Keratinocyte (primary cell): Measurements from ENCODE around the gene PGS1. TPM values are rescaled to one million over a fixed set of nuclear protein-coding genes. Genes with fewer than 3 reads are reported as not detected.

Experiments
- DNase-seq: peaks from one replicate; pipeline ENCODE4 v3.0.0-alpha.2; 2011; ENCODE audit warnings: low read depth, missing footprints, low spot score
- FAIRE-seq: peaks from 2 replicates; lab custom pipeline; 2011; peaks lifted over from hg19 to GRCh38; lab: Jason Lieb, UNC
- H2AFZ ChIP-seq: 2 replicates; pipeline ENCODE4 v1.6.0; 2012; ENCODE audit warnings: low read length, control low read depth, inconsistent platforms; ENCODE audit not compliant: control insufficient read depth
- H3K27ac ChIP-seq: 2 replicates; pipeline ENCODE4 v1.5.1; 2011; ENCODE audit warnings: low read length; ENCODE audit not compliant: control insufficient read depth, insufficient read depth
- H3K27me3 ChIP-seq: 3 replicates; pipeline ENCODE4 v1.6.0; 2011; ENCODE audit warnings: low read length; ENCODE audit not compliant: control insufficient read depth, insufficient read depth; ENCODE audit errors: extremely low read depth
- H3K36me3 ChIP-seq, 2 experiments: 2 replicates in 1 of 2; 3 replicates in 1 of 2; pipeline ENCODE4 v1.5.1; 2011; ENCODE audit warnings: low read length in 2 of 2, mild to moderate bottlenecking in 1 of 2; ENCODE audit not compliant: control insufficient read depth in 2 of 2, insufficient read depth in 2 of 2; ENCODE audit errors: extremely low read depth in 1 of 2
- H3K4me1 ChIP-seq: 3 replicates; pipeline ENCODE4 v1.5.1; 2011; ENCODE audit warnings: low read length; ENCODE audit not compliant: control insufficient read depth, insufficient read depth; ENCODE audit errors: extremely low read depth
- H3K4me2 ChIP-seq: 3 replicates; pipeline ENCODE4 v1.6.0; 2011; ENCODE audit warnings: low read depth, low read length; ENCODE audit not compliant: control insufficient read depth, insufficient read depth; ENCODE audit errors: extremely low read depth
- H3K4me3 ChIP-seq, 3 experiments: fragments of 200-600 bp in 1 of 3; sonication (generic) in 1 of 3; 2 replicates in 2 of 3; 3 replicates in 1 of 3; pipeline ENCODE4 v1.5.1; 2011 to 2016; ENCODE audit warnings: low read length in 3 of 3, mild to moderate bottlenecking in 3 of 3, control low read depth in 2 of 3, inconsistent platforms in 1 of 3, low read depth in 1 of 3, mixed read lengths in 1 of 3, mixed run types in 1 of 3, moderate library complexity in 1 of 3; ENCODE audit not compliant: control insufficient read depth in 2 of 3, insufficient read depth in 2 of 3; ENCODE audit errors: extremely low read depth in 1 of 3
- H3K79me2 ChIP-seq: 2 replicates; pipeline ENCODE4 v1.6.0; 2012; ENCODE audit warnings: low read length; ENCODE audit not compliant: control insufficient read depth, insufficient read depth
- H3K9ac ChIP-seq: 3 replicates; pipeline ENCODE4 v1.6.0; 2011; ENCODE audit warnings: low read length; ENCODE audit not compliant: control insufficient read depth, insufficient read depth; ENCODE audit errors: extremely low read depth
- H3K9me1 ChIP-seq: 3 replicates; pipeline ENCODE4 v1.6.0; 2011; ENCODE audit warnings: low read length; ENCODE audit not compliant: control insufficient read depth, insufficient read depth; ENCODE audit errors: extremely low read depth
- H3K9me3 ChIP-seq: 2 replicates; pipeline ENCODE4 v1.5.1; 2012; ENCODE audit warnings: low read depth, low read length; ENCODE audit not compliant: control insufficient read depth
- H4K20me1 ChIP-seq: 3 replicates; pipeline ENCODE4 v1.6.0; 2011; ENCODE audit warnings: low read length; ENCODE audit not compliant: control insufficient read depth, insufficient read depth; ENCODE audit errors: extremely low read depth
- CTCF ChIP-seq, 3 experiments: IDR thresholded peaks in 1 of 3; conservative IDR thresholded peaks in 1 of 3; optimal IDR thresholded peaks in 1 of 3; 2 replicates in 2 of 3; 3 replicates in 1 of 3; pipeline versions ENCODE3 to v1.5.1; 2011; ENCODE audit warnings: low read length in 3 of 3, mild to moderate bottlenecking in 3 of 3, moderate library complexity in 2 of 3, control low read depth in 1 of 3, inconsistent platforms in 1 of 3; ENCODE audit not compliant: insufficient read depth in 2 of 3; ENCODE audit errors: extremely low read depth in 1 of 3
- EZH2 ChIP-seq: IDR thresholded peaks from one replicate; pipeline ENCODE4 v1.6.1; 2012; ENCODE audit warnings: inconsistent platforms, mild to moderate bottlenecking, low read length, moderate library complexity
- dilution Hi-C: fragments of 300-500 bp; cut with MboI; formaldehyde crosslinking; loops from one replicate; pipeline ENCODE4 v1.7.0; 2020; ENCODE audit warnings: low sequenced_read_pairs; ENCODE audit not compliant: extremely low pct_ligation_motif_present
- polyA plus RNA-seq, 5 experiments: library from polyadenylated mRNA; depleted of rRNA in 3 of 5; stranded (reverse) in 3 of 5; stranded (forward) in 1 of 5; unstranded in 1 of 5; fragments of >200 nt; gene quantifications; 1 replicate in 1 of 5; 2 replicates in 3 of 5; 3 replicates in 1 of 5; pipeline versions ENCODE4 v1.2.1 to v1.2.3, GENCODE V29; 2011 to 2012; ENCODE audit warnings: missing spikeins in 2 of 5, low read depth in 1 of 5, low replicate concordance in 1 of 5

The PGS1 gene
- polyA plus RNA-seq, 1 donor (not counting 4 experiments of a cell fraction or from before 2014, with no cell fraction given): 19.6 TPM

- Histone ChIP-seq H4K20me1 (peaks cover 17% of the 10 kb centered on the region), H3K4me3 (no peak overlapping the region), H3K27me3 (no peaks in the 10 kb centered on the region), H3K9ac (no peak overlapping the region), H2AFZ (no peak overlapping the region), H3K79me2 (peaks cover 64% of the 10 kb centered on the region), H3K4me2 (no peak overlapping the region), H3K4me1 (peaks cover 34% of the 10 kb centered on the region), H3K36me3 (peaks cover 24 to 50% of the 10 kb centered on the region in 2 experiments), H3K9me3 (no peaks in the 10 kb centered on the region), H3K9me1 (peaks cover 17% of the 10 kb centered on the region), H3K27ac (no peak overlapping the region)
- dilution Hi-C loops: no loop called here
- no peak for TF ChIP-seq CTCF (optimal IDR thresholded peaks at IDR 0.05 in 1 of 3, IDR thresholded peaks at IDR 0.05 in 1 of 3, conservative IDR thresholded peaks at IDR 0.05 in 1 of 3; ENCODE audit: extremely low read depth in 1 of 3, insufficient read depth in 2 of 3, low read length in 3 of 3)
- TF ChIP-seq EZH2: no peak
- FAIRE-seq (no peak), DNase-seq (no peak)
Observed at GRCh38 chr17:78394209-78394608, 15.8 kb downstream of the PGS1 start.

GRCh38 chr17:78395155-78395554 is 16.7 kb downstream of the PGS1 start:
- TF ChIP-seq EZH2 (no peak), CTCF (optimal IDR thresholded peaks at IDR 0.05 in 1 of 3, IDR thresholded peaks at IDR 0.05 in 1 of 3, conservative IDR thresholded peaks at IDR 0.05 in 1 of 3; ENCODE audit: extremely low read depth in 1 of 3, insufficient read depth in 2 of 3, low read length in 3 of 3) (no peak)
- Histone ChIP-seq H3K9me3 (no peaks in the 10 kb centered on the region), H3K36me3 (peaks cover 29 to 57% of the 10 kb centered on the region in 2 experiments), H2AFZ (no peak overlapping the region), H3K79me2 (peaks cover 54% of the 10 kb centered on the region), H3K4me3 (no peak overlapping the region), H3K27ac (no peak overlapping the region), H4K20me1 (peaks cover 21% of the 10 kb centered on the region), H3K4me2 (no peak overlapping the region), H3K9ac (no peak overlapping the region), H3K4me1 (peaks cover 36% of the 10 kb centered on the region), H3K27me3 (no peaks in the 10 kb centered on the region), H3K9me1 (peaks cover 13% of the 10 kb centered on the region)
- no peak for FAIRE-seq
- no peak for DNase-seq
- dilution Hi-C loops: no loop called here
